GM21576 (cell line): ENCODE results near the gene TXNRD1.

Source experiments
- ATAC-seq: cut with Tn5 transposase; IDR thresholded peaks from one replicate; pipeline ENCODE4 v1.9.1; 2021; ENCODE audit warnings: mild to moderate bottlenecking, moderate library complexity; ENCODE audit not compliant: unreplicated experiment

Gene TXNRD1

DNA sequence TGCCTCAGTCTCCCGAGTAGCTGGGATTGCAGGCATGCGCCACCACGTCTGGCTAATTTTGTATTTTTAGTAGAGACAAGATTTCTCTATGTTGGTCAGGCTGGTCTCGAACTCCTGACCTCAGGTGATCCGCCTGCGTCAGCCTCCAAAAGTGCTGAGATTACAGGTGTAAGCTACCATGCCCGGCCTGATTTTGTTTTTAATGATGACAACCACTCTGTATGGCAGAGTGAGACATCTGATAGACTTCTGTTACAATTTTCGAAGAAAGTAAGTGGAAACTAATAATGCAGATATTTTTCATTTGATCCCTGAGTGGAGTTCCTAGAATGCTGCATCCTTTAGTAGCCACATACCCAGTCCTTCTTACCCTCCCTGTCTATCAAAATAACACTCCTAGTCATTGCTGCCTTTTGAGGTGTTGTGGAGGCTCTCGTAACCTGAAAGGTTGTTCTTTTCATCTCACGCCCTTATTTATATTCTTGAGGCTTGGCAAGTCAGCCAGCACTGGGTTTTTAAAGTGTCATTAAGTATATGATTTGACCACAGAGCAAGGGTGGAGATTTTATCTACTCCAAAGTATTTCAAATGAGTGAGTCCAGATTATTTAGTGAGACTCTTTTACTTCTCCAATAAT is 82.0 kb downstream of the TXNRD1 start:
- ATAC-seq = no peak

GRCh38 chr12:104299842-104300481 is 84.4 kb downstream of the TXNRD1 start:
- no peak for ATAC-seq

GRCh38 chr12:104303538-104304151 is 88.1 kb downstream of the TXNRD1 start, which contains the start of gene EID3:
Gene EID3 (plus strand): TSS chr12:104303739. CDS start chr12:104303935, 196 bp downstream.
- peak; percentile 87 for ATAC-seq

DNA sequence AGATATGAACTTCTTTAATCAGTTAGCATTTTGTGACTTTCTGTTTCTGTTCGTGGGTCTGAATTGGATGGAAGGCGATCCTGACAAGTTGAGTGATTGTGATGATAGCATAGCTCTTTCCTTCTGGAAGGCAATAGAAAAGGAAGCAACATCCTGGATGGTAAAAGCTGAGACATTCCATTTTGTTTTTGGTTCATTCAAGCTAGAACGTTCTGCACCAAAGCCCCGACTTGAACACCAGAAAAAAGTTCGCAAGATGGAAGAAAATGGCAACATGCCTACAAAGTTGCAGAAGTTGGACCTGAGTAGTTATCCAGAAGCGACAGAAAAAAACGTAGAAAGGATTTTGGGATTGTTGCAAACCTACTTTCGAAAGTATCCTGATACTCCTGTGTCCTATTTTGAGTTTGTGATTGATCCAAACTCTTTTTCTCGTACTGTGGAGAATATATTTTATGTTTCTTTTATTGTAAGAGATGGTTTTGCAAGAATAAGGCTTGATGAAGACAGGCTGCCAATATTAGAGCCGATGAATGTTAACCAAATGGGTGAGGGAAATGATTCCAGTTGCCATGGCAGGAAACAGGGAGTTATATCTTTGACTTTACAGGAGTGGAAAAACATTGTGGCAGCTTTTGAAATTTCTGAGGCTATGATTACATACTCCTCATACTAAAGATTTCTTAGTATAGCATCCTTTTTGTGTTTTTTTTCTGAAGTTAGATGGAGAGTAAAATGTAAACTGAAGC is 88.9 kb downstream of the TXNRD1 start:
- no peak for ATAC-seq

DNA sequence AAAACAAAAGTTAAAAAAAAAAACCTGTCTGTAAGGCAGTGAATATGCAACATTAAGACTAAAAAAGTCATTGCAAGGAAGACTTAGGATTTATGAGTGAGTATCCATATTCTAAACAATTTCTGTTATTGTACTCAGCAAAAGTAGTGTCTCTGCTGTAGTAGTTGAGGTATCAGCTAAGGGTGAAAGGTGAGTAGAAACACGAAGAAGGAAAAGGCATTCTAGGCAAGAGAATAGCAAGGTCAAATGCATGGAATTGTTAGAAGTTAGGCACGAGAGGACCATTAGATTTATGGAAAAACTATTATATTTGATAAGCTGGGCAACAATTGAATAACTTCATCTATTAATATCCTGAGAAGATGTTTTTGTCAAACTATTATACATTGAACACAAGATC is 89.8 kb downstream of the TXNRD1 start:
- ATAC-seq = no peak

DNA sequence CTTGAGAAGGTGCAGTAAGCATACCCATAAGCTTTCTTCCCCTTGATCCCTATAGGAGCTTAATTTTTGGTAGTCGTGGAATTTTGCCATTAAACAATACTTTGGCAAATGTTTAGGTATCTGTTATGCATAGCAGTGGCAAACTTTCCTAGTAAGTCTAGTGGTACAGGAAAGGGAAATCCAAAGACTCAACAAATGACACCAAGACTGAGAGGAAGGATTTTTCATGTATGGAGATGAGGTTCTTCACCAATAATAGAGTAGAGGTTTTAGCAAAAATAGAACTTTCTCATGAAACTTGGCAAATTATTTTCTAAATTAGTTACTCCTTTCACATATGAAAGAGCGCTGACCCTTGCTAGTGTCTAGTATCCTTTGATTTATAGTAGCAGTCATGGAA is 90.8 kb downstream of the TXNRD1 start:
- no peak for ATAC-seq

DNA sequence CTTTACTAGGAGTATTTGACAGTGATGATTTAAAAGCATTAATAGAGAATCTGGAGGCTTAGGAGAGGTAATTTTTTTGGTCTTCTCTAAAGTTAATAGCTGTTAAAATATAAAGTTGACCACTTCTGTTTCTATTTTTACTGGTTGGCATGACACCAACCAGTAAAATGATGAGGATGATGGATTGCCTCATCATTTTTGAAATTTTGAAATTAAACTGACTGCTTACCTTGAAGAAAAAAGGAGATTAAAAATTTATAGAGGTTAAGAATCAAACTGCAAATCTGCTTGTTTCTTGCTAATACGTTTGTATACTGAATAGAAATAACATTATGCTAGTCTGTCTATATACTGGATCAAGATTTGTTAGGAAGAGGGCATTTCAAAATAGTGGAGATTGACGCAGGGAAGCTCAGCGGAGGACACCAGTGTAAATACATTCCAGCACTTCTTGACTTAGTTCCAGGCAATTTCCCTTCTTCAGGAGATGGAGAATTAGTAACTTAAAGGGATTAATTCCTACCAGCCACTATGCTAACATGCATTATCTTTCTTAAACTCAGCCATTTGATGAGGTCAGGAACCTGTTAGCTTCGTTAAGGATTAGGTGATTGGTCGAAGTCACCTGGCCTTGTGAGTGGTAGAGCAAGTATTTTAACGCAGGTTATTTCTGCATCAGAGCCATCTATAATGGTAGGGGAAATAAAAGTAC is 91.5 kb downstream of the TXNRD1 start:
- ATAC-seq = no peak

DNA sequence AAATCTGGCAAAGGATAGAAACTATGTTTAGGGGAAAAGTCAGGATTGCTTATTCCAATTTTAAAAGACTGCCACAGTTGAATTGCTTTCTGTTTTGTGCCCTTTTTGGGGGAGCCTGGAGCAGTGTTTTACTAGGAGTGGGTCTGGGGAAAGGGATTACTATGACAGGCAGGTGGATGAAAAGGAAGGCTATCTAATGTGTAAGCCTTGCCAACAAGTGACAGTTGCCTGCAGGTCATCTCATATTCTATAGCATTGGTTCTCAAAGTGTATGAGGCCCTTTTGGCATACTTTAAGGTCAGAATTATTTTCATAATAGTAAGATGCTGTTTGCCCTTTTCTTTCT is 92.0 kb downstream of the TXNRD1 start:
- ATAC-seq = no peak

GRCh38 chr12:104309446-104309993 is 93.9 kb downstream of the TXNRD1 start:
- no peak for ATAC-seq

DNA sequence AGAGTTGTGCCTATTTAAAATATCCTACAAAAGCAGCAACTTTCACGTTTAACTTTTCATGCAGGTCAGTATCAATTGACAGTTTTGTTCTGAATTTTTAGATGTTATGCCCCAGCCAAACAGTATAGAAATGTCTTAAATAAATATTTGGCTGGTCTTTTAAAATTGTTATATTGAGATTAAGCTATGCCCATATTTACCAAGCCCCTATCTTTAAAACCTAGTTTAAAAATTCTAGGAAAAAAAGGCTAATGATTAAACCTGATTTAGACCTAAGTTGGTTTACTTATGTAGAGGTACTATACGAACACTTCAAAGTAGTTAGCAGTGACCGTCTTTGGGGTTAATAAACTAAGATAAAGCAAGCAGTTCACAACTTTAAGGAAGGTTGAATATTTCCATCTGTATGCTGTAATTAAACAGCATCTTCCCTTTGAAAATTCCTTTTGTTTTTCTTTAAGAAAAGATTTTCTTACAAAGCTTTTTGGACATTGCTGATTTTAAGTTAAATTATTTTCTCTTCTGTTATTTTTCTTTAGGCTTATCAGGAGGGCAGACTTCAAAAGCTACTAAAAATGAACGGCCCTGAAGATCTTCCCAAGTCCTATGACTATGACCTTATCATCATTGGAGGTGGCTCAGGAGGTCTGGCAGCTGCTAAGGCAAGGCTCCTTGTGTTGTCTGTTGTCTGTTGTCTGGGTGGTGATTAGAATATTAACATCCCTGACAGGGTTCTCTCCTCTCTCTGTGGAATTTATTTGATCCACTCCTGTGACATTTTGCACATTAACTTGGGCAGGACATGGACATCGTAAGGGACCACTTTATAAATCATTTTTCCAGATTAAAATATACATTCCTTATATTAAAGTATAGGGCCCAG is 95.4 kb downstream of the TXNRD1 start:
- no peak for ATAC-seq

- no peak for ATAC-seq
These were observed 96.6 kb downstream of the TXNRD1 start for GRCh38 chr12:104312202-104312601.

- ATAC-seq = no peak
These were observed 97.1 kb downstream of the TXNRD1 start for GRCh38 chr12:104312654-104313053.

DNA sequence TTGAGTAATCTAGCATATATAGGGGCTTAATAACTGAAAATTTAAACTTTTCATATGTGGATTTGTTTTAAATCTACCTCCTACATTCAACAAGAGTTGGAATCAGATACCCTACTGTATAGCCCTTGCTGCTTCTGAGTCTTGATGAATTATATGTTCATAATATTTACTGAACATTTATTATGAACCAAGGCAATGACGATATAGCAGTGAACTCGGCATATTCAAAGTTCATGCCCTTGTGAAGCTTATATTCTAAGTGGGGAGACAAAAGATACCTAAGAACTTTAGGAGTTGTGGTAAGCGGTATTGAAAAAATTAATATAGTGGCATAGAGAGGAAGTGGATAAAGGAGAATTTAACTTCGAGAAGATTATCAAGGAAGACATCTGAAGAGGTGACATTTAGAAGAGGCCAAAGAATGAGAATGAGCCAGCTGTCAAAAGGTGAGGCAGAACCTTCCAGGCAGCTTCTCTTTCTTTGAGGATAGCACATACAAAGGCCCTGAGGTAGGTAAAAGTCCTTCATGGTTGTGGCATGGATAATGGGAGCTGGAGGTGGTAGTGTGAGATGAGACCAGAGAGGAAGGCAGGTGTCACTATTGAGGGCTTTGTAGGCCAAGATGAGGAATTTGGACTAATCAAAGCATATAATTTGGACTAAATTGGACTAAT is 98.1 kb downstream of the TXNRD1 start:
- no peak for ATAC-seq

DNA sequence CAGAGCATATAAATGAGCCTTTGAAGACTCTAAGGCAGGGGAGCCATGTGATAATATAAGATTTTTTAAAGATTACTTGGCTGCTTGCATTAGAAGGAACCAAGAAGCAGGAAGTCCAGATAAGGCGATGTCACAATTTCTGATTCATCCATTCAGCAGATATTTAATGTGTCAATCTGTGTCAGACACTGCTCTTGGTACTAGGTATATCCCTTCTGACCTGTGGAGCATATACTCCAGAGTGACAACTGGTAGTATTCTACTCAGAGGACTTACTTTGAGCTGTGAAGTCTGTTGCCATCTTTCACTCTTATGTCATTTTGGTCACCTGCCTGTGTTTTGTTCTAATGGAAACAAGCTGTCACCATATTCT is 98.6 kb downstream of the TXNRD1 start:
- ATAC-seq = no peak

DNA sequence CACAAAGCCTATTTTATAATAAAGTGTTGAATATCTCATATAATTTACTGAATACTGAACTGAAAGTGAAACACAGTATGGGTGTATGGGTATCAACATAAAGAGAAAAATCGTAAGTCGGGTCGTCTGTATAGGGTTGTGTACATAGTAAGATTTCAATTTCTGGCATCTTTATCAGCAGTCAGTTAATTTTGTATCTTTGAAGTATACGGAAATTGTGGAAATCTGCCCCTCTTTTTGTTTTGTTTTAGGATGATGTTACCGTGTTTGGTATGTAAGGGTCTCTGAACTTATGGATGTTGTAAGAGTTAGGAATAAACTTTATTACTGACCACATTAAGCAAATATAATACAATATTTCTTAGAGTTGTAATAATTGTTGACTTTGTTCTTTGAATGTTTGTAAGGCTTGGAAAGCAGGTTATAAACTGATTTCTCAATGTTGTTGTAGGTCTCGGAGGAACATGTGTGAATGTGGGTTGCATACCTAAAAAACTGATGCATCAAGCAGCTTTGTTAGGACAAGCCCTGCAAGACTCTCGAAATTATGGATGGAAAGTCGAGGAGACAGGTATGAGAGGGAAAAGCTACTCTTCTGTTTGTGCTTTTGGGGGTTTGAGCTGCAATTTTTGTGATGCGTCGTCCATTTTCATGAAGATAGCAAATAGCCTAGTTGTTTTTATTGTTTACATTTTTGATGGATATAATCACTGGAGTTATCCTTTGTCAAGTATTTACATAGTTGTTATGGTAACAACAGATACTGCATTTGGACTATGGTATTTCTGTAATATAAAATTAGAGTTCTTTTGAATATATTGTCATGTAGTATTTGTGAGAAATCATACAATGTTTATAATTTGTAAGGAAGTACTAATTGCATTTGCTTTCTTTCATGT is 100.0 kb downstream of the TXNRD1 start:
- ATAC-seq = no peak

DNA sequence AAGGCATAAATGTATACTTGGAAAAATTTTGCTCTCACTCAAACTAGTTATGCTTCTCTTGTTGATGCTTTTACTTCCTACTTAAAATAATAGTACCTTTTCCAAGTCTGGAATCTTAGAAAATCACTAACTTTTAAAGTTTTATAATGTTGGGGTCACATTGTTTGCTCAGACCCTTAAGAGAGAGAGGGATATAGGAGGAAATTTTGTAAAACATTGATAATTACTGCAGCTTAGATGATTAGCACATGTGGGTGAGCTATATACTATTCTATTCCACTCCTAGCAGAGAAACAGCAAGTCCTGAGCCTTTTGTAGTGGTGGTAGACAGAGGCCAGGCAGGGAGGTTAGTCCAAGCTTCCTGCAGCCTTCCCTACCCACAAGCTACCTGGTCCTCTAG is 101.4 kb downstream of the TXNRD1 start:
- ATAC-seq = no peak

- no peak for ATAC-seq
These were observed 102.1 kb downstream of the TXNRD1 start for GRCh38 chr12:104317538-104318210.

DNA sequence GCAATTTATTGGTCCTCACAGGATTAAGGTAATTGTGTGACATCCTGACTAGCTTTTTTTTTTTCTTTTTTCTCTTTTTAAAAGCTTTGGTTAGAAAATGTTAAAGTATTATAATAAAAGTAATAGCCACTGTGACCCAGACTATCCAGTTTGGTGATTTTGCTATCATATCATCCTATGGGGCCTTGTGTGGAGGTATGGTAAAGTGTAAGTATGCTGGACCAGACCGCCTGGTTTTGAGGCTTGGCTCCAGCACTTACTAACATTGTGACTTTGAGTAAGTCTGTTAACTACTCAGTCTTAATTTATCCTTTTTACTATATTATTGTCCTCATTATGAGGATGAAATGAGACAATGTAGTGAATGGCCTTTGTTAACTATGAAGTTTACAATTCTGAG is 103.4 kb downstream of the TXNRD1 start:
- no peak for ATAC-seq
